T-helper 17 cell (primary cell): Measurements from ENCODE around the gene BICD1. TPM values are rescaled to one million over a fixed set of nuclear protein-coding genes. Genes with fewer than 3 reads are reported as not detected.

ENCODE experiments used
- ATAC-seq: fragments of 150-1000 bp; cut with Tn5 transposase; 2 replicates; pipeline ENCODE4 v1.10.0; 2021; ENCODE audit warnings: mild to moderate bottlenecking, moderate library complexity
- DNase-seq, 3 donors: peaks; one replicate each; pipeline versions ENCODE4 v3.0.0 to v3.0.0-alpha.2; 2020 to 2021
- H3K9me3 ChIP-seq: one replicate; pipeline ENCODE4 v1.7.0; 2013; ENCODE audit warnings: low read length, mild to moderate bottlenecking; ENCODE audit not compliant: control insufficient read depth, poor library complexity, severe bottlenecking
- H3K27ac Mint-ChIP-seq: one replicate; pipeline ENCODE4 v1.8.0; 2022; ENCODE audit warnings: mild to moderate bottlenecking, moderate library complexity, mixed read lengths
- H3K27me3 Mint-ChIP-seq: one replicate; pipeline ENCODE4 v1.8.0; 2022; ENCODE audit warnings: mixed read lengths
- H3K36me3 Mint-ChIP-seq: one replicate; pipeline ENCODE4 v1.8.0; 2022; ENCODE audit warnings: low read depth, mixed read lengths
- H3K4me1 Mint-ChIP-seq: one replicate; pipeline ENCODE4 v1.8.0; 2022; ENCODE audit warnings: mild to moderate bottlenecking, mixed read lengths
- H3K4me3 Mint-ChIP-seq: one replicate; pipeline ENCODE4 v1.8.0; 2022; ENCODE audit warnings: mild to moderate bottlenecking, moderate library complexity, mixed read lengths
- total RNA-seq, 4 donors: library from RNA in 2 of 4; stranded (reverse) in 2 of 4; gene quantifications; one replicate each; pipeline ENCODE4 v1.2.3 and lab custom pipeline; 2022 to 2026

The BICD1 gene
- total RNA-seq, 2 donors from 2014 or later: 10.5 to 15.8 TPM

DNA sequence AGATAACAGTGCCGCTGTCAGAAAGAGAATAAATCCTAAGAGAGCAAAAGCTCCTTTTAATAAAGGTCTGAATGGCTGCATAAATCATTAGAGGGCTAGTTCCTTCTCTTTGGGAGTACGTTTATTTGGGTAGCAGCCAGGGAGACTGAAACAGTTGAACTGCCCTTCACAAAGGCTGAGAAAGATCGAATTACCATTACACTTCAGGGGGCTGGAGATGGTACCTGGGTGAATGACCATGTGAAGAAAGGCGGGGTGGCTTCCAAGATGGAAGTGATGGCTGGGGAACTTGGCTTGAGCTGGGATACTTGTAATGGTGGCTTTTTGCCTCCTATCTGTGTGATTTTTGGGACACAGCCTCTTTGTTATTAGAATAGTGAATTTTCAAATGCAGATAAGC is 291.0 kb downstream of the BICD1 start:
- peaks cover 7% of the 10 kb centered on the region for H3K4me1 Mint-ChIP-seq
- no peak overlapping the region for H3K27ac Mint-ChIP-seq
- ATAC-seq (no peak), DNase-seq (no peak)
- no peak overlapping the region for H3K4me3 Mint-ChIP-seq
- peaks cover 30% of the 10 kb centered on the region for H3K27me3 Mint-ChIP-seq
- no peaks in the 10 kb centered on the region for H3K36me3 Mint-ChIP-seq
- H3K9me3 ChIP-seq: no peaks in the 10 kb centered on the region

DNA sequence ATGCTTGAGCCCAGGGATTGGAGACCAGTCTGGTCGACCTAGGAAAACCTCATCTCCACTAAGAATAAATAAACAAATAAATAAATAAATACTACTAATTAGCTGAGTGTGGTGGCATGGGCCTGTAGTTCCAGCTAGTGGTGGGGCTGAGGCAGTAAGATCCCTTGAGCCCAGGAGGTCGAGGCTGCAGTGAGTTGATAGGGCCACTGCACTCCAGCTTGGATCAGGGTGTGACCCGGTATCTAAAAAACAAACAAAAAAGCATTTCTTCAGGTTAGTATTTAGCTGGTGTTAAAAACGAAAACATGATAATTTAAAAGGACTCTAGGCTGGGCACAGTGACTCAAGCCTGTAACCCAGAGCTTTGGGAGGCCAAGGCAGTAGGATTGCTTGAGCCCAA is 291.5 kb downstream of the BICD1 start:
- Mint-ChIP-seq H3K27me3 (peaks cover 35% of the 10 kb centered on the region), H3K36me3 (no peaks in the 10 kb centered on the region), H3K4me3 (peak overlapping the region; percentile 79), H3K4me1 (peaks cover 7% of the 10 kb centered on the region), H3K27ac (no peak overlapping the region)
- H3K9me3 ChIP-seq: no peaks in the 10 kb centered on the region
- DNase-seq (no peak), ATAC-seq (no peak)

DNA sequence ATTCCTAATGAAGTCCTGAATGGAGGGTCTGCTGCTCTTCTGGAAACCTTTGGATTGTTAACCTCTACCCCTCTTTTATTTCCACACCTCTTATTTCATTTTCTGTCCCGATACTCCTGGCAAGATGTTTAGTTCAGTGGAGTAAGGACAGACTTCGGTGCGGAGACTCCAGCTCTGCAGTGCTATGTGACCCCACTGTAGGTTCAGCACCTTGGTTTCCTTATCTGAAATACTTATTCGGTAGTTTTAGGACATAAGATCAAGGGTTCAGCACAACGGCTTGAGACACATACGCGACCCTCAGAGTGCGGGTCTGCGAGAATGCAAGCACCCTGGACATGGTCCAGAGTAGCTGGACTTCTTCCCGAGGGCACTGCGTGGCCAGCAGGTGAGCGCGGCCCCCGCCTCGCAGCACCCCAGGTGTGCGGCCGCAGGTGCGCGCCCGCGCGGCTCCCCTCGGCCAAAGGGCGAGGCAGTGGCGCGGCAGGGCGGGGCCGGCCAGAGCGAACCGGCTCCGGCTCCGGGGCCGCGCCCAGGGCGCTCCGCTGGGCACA is 292.2 kb downstream of the BICD1 start:
- H3K27me3 Mint-ChIP-seq: peaks cover 37% of the 10 kb centered on the region
- H3K36me3 Mint-ChIP-seq: no peaks in the 10 kb centered on the region
- DNase-seq (no peak), ATAC-seq (no peak)
- H3K4me1 Mint-ChIP-seq: peaks cover 7% of the 10 kb centered on the region
- no peaks in the 10 kb centered on the region for H3K9me3 ChIP-seq
- H3K4me3 Mint-ChIP-seq: peak overlapping the region; percentile 91
- no peak overlapping the region for H3K27ac Mint-ChIP-seq

DNA sequence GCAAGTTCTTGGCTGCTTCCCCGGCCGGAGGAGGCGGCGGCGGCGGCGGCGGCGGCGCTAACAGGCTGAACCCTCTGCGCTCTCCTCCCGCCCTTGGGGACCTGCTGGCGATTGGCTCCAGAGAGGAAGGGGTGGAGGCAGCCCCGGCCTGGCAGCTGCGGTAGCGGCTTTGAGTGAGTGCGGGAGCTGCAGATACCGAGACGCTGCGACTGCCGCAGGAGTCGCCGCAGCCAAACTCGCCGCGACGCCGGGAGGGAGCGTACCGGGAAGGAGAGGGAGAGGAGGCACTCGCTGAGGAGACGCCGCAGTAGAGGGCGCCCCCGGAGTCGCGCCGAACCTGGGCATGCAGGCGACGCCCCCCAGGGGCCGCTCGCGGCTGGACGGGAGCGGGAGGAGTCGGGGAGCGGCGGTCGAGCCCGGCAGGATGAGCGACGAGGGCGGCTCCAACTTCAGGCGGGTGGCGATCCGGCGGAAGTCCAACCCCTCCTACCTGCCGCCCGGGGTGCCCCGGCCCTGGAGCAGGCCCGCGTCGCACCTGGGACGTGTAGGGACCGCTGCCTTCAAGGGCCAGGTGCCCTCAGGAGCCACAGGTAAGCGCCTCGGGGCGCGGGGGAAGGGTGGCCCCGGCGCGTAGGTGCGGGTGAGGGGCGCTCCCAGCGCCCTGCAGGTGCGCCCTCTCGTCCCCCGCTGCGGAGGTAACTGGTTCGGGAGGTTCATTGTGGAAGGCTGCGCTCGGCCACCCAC is 292.9 kb downstream of the BICD1 start, which contains the start of gene FGD4:
Gene FGD4, plus strand, starts transcription at position 189 of the 744 bp plus-strand sequence.
- DNase-seq: peak; percentile 8 to 24 (median 19)
- H3K4me1 Mint-ChIP-seq: peaks cover 7% of the 10 kb centered on the region
- H3K36me3 Mint-ChIP-seq: no peaks in the 10 kb centered on the region
- peak within 1 kb of the TSS; percentile 91 for H3K4me3 Mint-ChIP-seq
- H3K27me3 Mint-ChIP-seq: peaks cover 37% of the 10 kb centered on the region
- H3K9me3 ChIP-seq: no peaks in the 10 kb centered on the region
- no peak within 1 kb of the TSS for H3K27ac Mint-ChIP-seq
- ATAC-seq: peak; percentile 86

DNA sequence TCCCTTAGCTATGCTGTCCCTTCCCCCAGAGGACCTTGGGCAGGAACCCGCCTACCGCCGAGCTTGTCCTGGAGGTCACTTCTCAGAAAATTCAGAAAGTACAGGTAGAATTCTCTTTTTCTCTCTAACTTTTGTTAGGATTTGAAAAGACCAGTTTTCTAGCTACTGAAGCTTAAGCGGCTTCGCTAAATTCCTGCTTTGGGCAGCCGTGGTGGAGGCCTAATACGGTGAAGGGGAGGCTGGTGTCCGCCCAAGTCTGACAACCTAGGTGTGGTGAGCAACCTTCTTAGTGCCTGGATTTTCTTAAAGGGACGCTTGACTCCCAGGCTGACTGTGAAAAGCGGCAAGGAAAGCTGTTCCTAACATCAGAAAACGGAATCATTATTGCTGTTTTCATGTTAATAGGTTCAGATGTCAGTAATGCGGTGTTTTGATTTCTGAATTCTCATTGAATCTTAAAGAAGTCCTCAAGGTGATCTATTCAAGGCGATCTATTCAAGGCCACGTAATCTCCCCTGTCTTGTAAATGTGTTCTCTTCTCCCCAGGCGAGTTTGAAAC is 293.5 kb downstream of the BICD1 start:
- H3K27me3 Mint-ChIP-seq: peaks cover 37% of the 10 kb centered on the region
- H3K9me3 ChIP-seq: no peaks in the 10 kb centered on the region
- ATAC-seq (no peak), DNase-seq (no peak)
- H3K36me3 Mint-ChIP-seq: no peaks in the 10 kb centered on the region
- H3K4me1 Mint-ChIP-seq: peaks cover 7% of the 10 kb centered on the region
- H3K4me3 Mint-ChIP-seq: peak overlapping the region; percentile 79
- H3K27ac Mint-ChIP-seq: no peak overlapping the region

GRCh38 chr12:32400866-32401265 is 294.2 kb downstream of the BICD1 start:
- DNase-seq: no peak
- H3K27ac Mint-ChIP-seq: no peak overlapping the region
- H3K4me3 Mint-ChIP-seq: no peak overlapping the region
- H3K27me3 Mint-ChIP-seq: peaks cover 37% of the 10 kb centered on the region
- H3K4me1 Mint-ChIP-seq: peaks cover 7% of the 10 kb centered on the region
- H3K36me3 Mint-ChIP-seq: no peaks in the 10 kb centered on the region
- no peaks in the 10 kb centered on the region for H3K9me3 ChIP-seq
- no peak for ATAC-seq

- H3K9me3 ChIP-seq: no peaks in the 10 kb centered on the region
- no peak for DNase-seq
- H3K27me3 Mint-ChIP-seq: peaks cover 37% of the 10 kb centered on the region
- no peak for ATAC-seq
- H3K4me3 Mint-ChIP-seq: no peak overlapping the region
- no peaks in the 10 kb centered on the region for H3K36me3 Mint-ChIP-seq
- peaks cover 7% of the 10 kb centered on the region for H3K4me1 Mint-ChIP-seq
- no peak overlapping the region for H3K27ac Mint-ChIP-seq
Observed at GRCh38 chr12:32402170-32402569, 295.5 kb downstream of the BICD1 start.

GRCh38 chr12:32402946-32403345 is 296.3 kb downstream of the BICD1 start:
- DNase-seq (no peak), ATAC-seq (no peak)
- H3K4me1 Mint-ChIP-seq: peaks cover 9% of the 10 kb centered on the region
- no peaks in the 10 kb centered on the region for H3K9me3 ChIP-seq
- H3K27ac Mint-ChIP-seq: no peak overlapping the region
- H3K27me3 Mint-ChIP-seq: peaks cover 38% of the 10 kb centered on the region
- no peaks in the 10 kb centered on the region for H3K36me3 Mint-ChIP-seq
- no peak overlapping the region for H3K4me3 Mint-ChIP-seq

DNA sequence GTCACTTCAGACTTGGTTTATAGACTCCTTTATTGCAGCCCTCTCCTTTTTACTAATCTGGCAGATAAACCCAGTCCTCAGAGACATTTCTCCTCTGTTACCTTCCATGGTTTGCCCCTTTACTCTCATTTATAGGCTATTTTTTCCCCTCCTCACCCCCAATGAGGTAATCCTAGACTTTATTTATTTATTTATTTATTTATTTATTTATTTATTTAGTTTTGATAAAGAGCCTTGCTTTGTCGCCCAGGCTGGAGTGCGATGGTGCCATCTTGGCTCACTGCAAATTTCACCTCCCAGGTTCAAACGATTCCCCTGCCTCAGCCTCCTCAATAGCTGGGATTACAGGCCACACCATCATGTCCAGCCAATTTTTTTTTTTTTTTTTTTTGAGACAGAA is 301.1 kb downstream of the BICD1 start:
- Mint-ChIP-seq H3K27ac (no peak overlapping the region), H3K36me3 (peaks cover 3% of the 10 kb centered on the region), H3K27me3 (peaks cover 37% of the 10 kb centered on the region), H3K4me1 (peaks cover 4% of the 10 kb centered on the region), H3K4me3 (no peak overlapping the region)
- no peak for DNase-seq
- ATAC-seq: no peak
- no peaks in the 10 kb centered on the region for H3K9me3 ChIP-seq

DNA sequence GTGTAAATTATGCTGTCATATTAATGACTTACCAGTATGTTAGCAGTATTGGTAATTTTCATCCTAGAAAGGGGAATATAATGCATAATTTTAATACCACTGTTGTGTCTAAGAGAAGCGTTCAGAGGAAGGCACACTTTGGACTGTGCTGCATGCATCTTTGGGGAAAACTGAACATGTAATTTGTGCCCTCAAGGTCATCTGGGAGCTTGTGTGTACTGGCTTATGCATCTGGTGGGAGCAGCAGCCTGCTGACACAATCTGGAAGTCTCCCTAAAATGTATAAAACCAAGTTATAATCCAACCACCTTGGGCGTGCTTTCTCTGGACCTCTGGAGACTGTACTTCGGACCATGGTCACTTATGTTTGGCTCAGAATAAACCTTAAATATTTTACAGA is 306.8 kb downstream of the BICD1 start:
- Mint-ChIP-seq H3K27me3 (peaks cover 41% of the 10 kb centered on the region), H3K27ac (no peak overlapping the region), H3K4me1 (peaks cover 3% of the 10 kb centered on the region), H3K36me3 (peaks cover 3% of the 10 kb centered on the region), H3K4me3 (no peak overlapping the region)
- DNase-seq: no peak
- H3K9me3 ChIP-seq: no peaks in the 10 kb centered on the region
- ATAC-seq: no peak

- no peak for ATAC-seq
- Mint-ChIP-seq H3K4me3 (no peak overlapping the region), H3K27me3 (peaks cover 37% of the 10 kb centered on the region), H3K4me1 (peaks cover 2% of the 10 kb centered on the region), H3K36me3 (peaks cover 5% of the 10 kb centered on the region), H3K27ac (no peak overlapping the region)
- DNase-seq: no peak
- H3K9me3 ChIP-seq: no peaks in the 10 kb centered on the region
Observed at GRCh38 chr12:32418221-32418620, 311.6 kb downstream of the BICD1 start.

GRCh38 chr12:32418903-32419519 is 312.4 kb downstream of the BICD1 start:
- Mint-ChIP-seq H3K36me3 (peaks cover 5% of the 10 kb centered on the region), H3K27me3 (peaks cover 37% of the 10 kb centered on the region), H3K27ac (no peak overlapping the region), H3K4me3 (no peak overlapping the region), H3K4me1 (peaks cover 2% of the 10 kb centered on the region)
- no peaks in the 10 kb centered on the region for H3K9me3 ChIP-seq
- no peak for DNase-seq
- no peak for ATAC-seq

DNA sequence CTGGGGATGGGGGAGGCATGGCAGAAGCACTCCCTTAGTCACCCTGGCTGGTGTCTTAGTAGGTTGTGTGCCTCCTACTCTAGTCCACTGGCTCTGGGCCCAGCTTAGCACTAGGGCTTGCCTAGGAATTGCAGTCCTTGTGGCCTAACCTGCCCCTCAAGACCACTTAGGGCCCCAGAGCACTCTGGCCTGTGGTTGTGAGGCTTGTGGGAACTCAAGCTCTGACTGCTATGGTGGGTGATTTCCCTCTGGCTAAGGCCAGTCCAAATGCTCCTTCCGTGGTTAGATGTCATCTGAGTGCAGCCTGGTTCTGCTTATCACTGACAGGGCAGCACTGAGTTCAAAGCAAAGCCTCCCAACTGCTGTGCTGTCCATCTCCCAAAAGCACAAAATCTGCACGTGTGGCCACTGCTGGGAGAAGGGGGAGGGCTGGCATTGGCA is 312.9 kb downstream of the BICD1 start:
- Mint-ChIP-seq H3K4me1 (peaks cover 2% of the 10 kb centered on the region), H3K4me3 (no peak overlapping the region), H3K27ac (no peak overlapping the region), H3K27me3 (peaks cover 37% of the 10 kb centered on the region), H3K36me3 (peaks cover 5% of the 10 kb centered on the region)
- DNase-seq (no peak), ATAC-seq (no peak)
- H3K9me3 ChIP-seq: no peaks in the 10 kb centered on the region
